Activated CD8-positive, alpha-beta memory T cell treated with anti-CD3 and anti-CD28 coated beads for 36 hours (primary cell): Measurements from ENCODE around the gene FAM120B. TPM values are rescaled to one million over a fixed set of nuclear protein-coding genes. Genes with fewer than 3 reads are reported as not detected.

ENCODE experiments used
- total RNA-seq, 2 experiments: library from RNA; stranded (reverse); gene quantifications; one replicate each; pipeline ENCODE4 v1.2.3, GENCODE V29; 2021

The FAM120B gene
- total RNA-seq, 2 experiments from 2014 or later: 17.2 TPM

Other genes with a start within 250 kb of the FAM120B start
- gene DLL1, start 15.7 kb upstream of the FAM120B start, total RNA-seq: under 1 TPM; 0.25 to 0.36 TPM
- 100 to 1,000 TPM; 286 to 293 TPM for gene PSMB1, start 246.5 kb downstream of the FAM120B start, total RNA-seq
- gene TBP, start 247.6 kb downstream of the FAM120B start, total RNA-seq: 10 to 100 TPM; 29.5 to 31.7 TPM